ENCODE data around the gene IL20.
"Not testable (repeated sequence)": the region's sequence is repeated elsewhere in the genome, so short reads cannot be mapped to it uniquely, and the experiment has no call there.

Gene IL20

DNA sequence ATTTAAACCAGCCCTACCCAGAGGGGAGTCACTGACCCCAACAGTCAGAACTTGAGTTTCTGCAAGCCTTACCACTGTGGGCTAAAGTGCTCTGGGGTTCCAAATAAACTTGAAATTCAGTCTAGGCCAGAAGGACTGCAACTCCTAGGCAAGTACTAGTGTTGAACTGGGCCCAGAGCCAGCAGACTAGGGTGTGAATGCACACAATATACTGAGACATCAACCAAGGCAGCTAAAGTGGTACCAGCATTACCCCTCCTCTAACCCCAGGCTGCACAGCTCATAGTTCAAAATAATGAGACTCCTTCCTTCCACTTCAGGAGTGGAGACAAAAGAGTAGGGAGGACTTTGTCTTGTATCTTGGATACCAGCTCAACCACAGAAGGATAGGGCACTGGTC is 18.9 kb upstream of the IL20 start:
- no peaks in the 10 kb centered on the region for H3K27me3 ChIP-seq (ENCODE audit: control insufficient read depth, insufficient read depth, low read length)
- no peaks in the 10 kb centered on the region for H3K4me1 ChIP-seq (ENCODE audit: control insufficient read depth, low read depth, low read length)

DNA sequence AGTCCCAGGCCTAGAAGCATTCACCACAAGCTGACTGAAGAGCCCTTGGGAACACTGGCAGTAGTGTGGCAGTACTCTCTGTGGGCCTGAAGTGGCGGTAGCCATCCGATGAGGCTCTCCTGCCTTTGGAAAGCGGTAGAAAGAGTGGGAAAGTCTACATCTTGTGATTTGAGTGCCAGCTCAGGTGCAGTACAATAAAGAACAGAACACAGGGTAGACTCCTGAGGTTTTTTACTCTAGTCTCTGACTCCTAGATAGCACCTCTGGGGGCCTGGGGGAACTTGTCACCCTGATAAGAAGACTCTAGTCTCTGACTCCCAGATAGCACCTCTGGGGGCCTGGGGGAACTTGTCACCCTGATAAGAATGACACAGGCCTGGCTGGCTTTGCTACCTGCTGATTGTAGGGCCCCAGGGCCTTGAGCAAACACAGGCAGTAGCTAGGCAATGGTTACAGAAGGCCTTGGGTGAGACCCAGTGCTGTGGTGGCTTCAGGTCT is 18.0 kb upstream of the IL20 start:
- H3K27ac ChIP-seq (ENCODE audit: low read length): no peak overlapping the region
- H3K36me3 ChIP-seq (ENCODE audit: control insufficient read depth, low read depth, low read length): no peaks in the 10 kb centered on the region
- no peaks in the 10 kb centered on the region for H3K4me1 ChIP-seq (ENCODE audit: control insufficient read depth, low read depth, low read length)
- no peaks in the 10 kb centered on the region for H3K27me3 ChIP-seq (ENCODE audit: control insufficient read depth, insufficient read depth, low read length)
- no peak overlapping the region for H3K9ac ChIP-seq (ENCODE audit: low read length)
- H3K9me3 ChIP-seq (ENCODE audit: control insufficient read depth, low read depth, low read length): no peaks in the 10 kb centered on the region
- H3K4me3 ChIP-seq (ENCODE audit: low read length): no peak overlapping the region

More for the DNA sequence above, 18.9 kb upstream of the IL20 start:
- no peak overlapping the region for H3K9ac ChIP-seq (ENCODE audit: low read length)
- no peak overlapping the region for H3K4me3 ChIP-seq (ENCODE audit: low read length)
- no peaks in the 10 kb centered on the region for H3K36me3 ChIP-seq (ENCODE audit: control insufficient read depth, low read depth, low read length)
- no peaks in the 10 kb centered on the region for H3K9me3 ChIP-seq (ENCODE audit: control insufficient read depth, low read depth, low read length)
- H3K27ac ChIP-seq (ENCODE audit: low read length): no peak overlapping the region

DNA sequence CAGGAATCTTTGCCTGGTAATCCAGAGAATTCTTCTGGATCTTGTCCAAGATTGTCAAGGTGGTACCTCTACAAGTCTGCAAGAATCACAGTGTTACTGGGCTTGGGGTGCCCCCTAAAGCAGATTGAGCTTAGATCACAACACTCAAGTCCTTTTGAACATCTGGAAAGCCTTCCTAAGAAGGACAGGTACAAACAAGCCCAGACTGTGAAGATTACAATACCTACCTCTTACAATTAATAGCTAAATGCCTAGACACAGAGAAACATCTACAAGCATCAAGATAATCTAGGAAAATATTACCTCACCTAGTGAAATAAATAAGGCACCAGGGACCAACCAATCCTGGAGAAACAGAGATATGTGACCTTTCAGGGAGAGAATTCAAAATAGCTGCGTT is 17.5 kb upstream of the IL20 start:
- H3K4me3 ChIP-seq (ENCODE audit: low read length): no peak overlapping the region
- no peaks in the 10 kb centered on the region for H3K9me3 ChIP-seq (ENCODE audit: control insufficient read depth, low read depth, low read length)
- no peaks in the 10 kb centered on the region for H3K36me3 ChIP-seq (ENCODE audit: control insufficient read depth, low read depth, low read length)
- no peaks in the 10 kb centered on the region for H3K4me1 ChIP-seq (ENCODE audit: control insufficient read depth, low read depth, low read length)
- no peak overlapping the region for H3K27ac ChIP-seq (ENCODE audit: low read length)
- H3K9ac ChIP-seq (ENCODE audit: low read length): no peak overlapping the region
- no peaks in the 10 kb centered on the region for H3K27me3 ChIP-seq (ENCODE audit: control insufficient read depth, insufficient read depth, low read length)

DNA sequence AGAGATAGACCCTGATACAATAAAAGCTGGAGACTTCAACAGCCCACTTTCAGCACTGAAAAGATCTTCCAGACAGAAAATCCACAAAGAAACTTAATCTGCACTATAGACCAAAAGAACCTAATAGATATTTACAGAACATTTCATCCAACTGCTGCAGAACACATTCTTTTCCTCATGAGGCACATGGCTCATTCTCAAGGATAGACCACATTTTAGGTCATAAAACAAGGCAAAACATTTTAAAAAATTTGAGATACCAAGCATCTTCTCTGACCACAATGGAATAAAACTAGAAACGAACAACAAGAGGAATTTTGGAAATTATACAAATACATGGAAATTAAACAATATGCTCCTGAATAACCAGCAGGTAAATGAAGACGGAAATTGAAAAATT is 15.0 kb upstream of the IL20 start:
- Histone ChIP-seq H3K4me1 (ENCODE audit: control insufficient read depth, low read depth, low read length) (no peaks in the 10 kb centered on the region), H3K27ac (ENCODE audit: low read length) (no peak overlapping the region), H3K9me3 (ENCODE audit: control insufficient read depth, low read depth, low read length) (no peaks in the 10 kb centered on the region), H3K4me3 (ENCODE audit: low read length) (no peak overlapping the region), H3K9ac (ENCODE audit: low read length) (no peak overlapping the region), H3K36me3 (ENCODE audit: control insufficient read depth, low read depth, low read length) (no peaks in the 10 kb centered on the region), H3K27me3 (ENCODE audit: control insufficient read depth, insufficient read depth, low read length) (no peaks in the 10 kb centered on the region)

DNA sequence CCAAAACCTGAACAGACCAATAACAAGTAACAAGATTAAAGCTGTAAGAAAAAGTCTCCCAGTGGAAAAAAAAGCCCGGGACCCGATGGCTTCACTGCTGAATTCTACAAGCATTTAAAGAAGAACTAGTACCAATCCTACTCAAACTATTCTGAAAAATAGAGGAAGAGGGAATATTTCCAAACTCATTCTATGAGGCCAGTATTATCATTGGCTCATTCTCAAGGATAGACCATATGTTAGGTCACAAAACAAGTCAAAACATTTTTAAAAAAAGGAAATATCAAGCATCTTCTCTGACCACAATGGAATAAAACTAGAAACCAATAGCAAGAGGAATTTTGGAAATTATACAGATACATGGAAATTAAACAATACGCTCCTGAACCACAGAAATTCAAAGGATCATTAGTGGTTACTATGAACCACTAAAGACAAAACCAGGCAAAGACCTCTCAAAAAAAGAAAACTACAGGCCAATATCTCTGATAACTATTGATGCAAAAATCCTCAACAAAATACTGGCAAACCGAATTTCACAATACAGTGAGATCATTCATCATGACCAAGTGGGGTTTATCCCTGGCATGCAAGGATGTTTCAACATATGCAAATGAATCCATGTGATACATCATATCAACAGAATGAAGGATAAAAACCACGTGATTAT is 13.9 kb upstream of the IL20 start:
- H3K9ac ChIP-seq (ENCODE audit: low read length): no peak overlapping the region
- H3K27ac ChIP-seq (ENCODE audit: low read length): no peak overlapping the region
- H3K36me3 ChIP-seq (ENCODE audit: control insufficient read depth, low read depth, low read length): no peaks in the 10 kb centered on the region
- no peaks in the 10 kb centered on the region for H3K9me3 ChIP-seq (ENCODE audit: control insufficient read depth, low read depth, low read length)
- H3K4me1 ChIP-seq (ENCODE audit: control insufficient read depth, low read depth, low read length): no peaks in the 10 kb centered on the region
- no peaks in the 10 kb centered on the region for H3K27me3 ChIP-seq (ENCODE audit: control insufficient read depth, insufficient read depth, low read length)
- H3K4me3 ChIP-seq (ENCODE audit: low read length): no peak overlapping the region

DNA sequence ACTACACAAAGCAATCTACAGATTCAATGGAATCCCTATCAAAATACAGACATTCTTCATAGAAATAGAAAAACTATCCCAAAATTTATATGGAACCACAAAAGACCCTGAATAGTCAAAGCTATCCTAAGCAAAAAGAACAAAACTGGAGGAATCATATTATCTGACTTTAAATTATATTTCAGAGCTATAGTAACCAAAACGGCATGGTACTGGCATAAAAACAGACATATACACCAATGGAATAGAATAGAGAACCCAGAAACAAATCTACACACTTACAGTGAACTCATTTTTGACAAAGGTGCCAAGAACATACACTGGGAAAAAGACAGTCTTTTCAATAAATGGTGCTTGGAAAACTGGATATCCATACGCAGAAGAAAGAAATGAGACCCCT is 12.8 kb upstream of the IL20 start:
- H3K4me1 ChIP-seq (ENCODE audit: control insufficient read depth, low read depth, low read length); H3K27me3 ChIP-seq (ENCODE audit: control insufficient read depth, insufficient read depth, low read length); H3K27ac ChIP-seq (ENCODE audit: low read length); H3K9ac ChIP-seq (ENCODE audit: low read length); H3K4me3 ChIP-seq (ENCODE audit: low read length); H3K9me3 ChIP-seq (ENCODE audit: control insufficient read depth, low read depth, low read length); H3K36me3 ChIP-seq (ENCODE audit: control insufficient read depth, low read depth, low read length): not testable (repeated sequence)

DNA sequence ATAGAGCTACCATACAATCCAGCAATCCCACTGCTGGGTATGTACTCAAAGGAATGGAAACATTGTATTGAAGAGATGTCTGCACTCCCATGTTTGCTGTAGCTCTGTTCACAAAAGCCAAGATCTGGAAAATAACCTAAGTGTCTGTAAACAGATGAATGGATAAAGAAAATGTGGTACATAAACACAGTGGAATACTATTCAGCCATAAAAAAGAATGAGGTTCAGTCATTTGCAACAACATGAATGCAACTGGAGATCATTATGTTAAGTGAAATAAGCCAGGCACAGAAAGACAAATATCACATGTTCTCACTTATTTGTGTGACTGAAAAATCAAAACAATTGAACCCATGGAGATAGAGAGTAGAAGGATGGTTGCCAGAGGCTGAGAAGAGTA is 11.7 kb upstream of the IL20 start:
- not testable (repeated sequence) for H3K9ac ChIP-seq (ENCODE audit: low read length); H3K4me3 ChIP-seq (ENCODE audit: low read length); H3K36me3 ChIP-seq (ENCODE audit: control insufficient read depth, low read depth, low read length); H3K27ac ChIP-seq (ENCODE audit: low read length); H3K9me3 ChIP-seq (ENCODE audit: control insufficient read depth, low read depth, low read length); H3K4me1 ChIP-seq (ENCODE audit: control insufficient read depth, low read depth, low read length); H3K27me3 ChIP-seq (ENCODE audit: control insufficient read depth, insufficient read depth, low read length)

DNA sequence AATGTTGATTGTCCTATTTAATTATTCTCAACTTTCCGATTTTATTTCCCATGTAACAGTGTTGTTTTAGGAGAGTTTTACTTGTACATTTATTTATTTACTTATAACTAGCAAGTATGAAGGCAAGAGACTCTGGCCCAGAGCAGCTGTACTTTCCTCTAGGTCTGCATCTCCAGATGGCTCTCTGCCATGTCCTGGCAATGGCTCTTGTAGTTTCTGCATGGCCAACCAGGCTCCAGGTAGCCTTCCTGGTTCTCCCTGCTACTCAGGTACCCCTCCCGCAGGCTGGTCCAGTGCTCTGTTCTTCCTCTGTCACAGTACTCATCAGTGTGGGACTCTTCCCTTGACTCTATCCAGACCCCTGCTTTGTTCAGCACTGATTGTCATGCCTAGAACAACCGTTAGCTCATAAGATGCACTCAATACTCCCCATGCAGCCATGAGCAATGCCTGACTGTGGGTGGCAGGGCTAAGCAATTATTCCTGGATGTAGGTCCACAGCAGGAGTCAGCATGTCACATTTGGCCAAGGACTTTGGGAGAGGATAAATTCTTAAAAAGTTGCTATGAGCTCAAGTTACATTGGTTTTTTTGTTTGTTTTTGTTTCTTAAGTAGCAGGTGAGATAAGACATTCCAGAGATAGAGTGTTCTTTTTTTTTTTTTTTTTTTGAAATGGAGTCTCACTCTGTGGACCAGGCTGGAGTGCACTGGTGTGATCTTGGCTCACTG is 10.9 kb upstream of the IL20 start:
- no peaks in the 10 kb centered on the region for H3K36me3 ChIP-seq (ENCODE audit: control insufficient read depth, low read depth, low read length)
- H3K9me3 ChIP-seq (ENCODE audit: control insufficient read depth, low read depth, low read length): no peaks in the 10 kb centered on the region
- no peaks in the 10 kb centered on the region for H3K4me1 ChIP-seq (ENCODE audit: control insufficient read depth, low read depth, low read length)
- no peak overlapping the region for H3K4me3 ChIP-seq (ENCODE audit: low read length)
- no peak overlapping the region for H3K9ac ChIP-seq (ENCODE audit: low read length)
- H3K27me3 ChIP-seq (ENCODE audit: control insufficient read depth, insufficient read depth, low read length): no peaks in the 10 kb centered on the region
- H3K27ac ChIP-seq (ENCODE audit: low read length): no peak overlapping the region

DNA sequence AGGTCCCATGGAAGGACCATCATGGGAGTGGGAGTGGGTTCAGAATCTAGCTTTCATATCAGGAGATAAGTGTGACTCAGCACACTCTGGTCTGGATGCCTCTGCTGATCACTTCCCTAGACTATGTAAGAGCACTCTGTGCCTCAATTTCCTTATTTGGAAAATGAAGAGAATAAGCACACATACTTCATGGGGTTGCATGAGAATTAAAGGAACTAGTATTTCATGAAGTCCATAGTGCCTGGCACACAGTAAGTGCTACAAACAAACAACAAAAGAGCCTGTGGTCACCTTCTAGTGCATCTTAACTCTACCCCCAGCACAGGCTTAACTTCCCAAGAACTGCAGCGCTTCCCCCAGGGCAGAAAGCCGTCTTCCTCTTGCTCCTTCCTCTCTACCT is 9.6 kb upstream of the IL20 start:
- Histone ChIP-seq H3K9me3 (ENCODE audit: control insufficient read depth, low read depth, low read length) (no peaks in the 10 kb centered on the region), H3K9ac (ENCODE audit: low read length) (no peak overlapping the region), H3K27ac (ENCODE audit: low read length) (no peak overlapping the region), H3K4me3 (ENCODE audit: low read length) (no peak overlapping the region), H3K27me3 (ENCODE audit: control insufficient read depth, insufficient read depth, low read length) (no peaks in the 10 kb centered on the region), H3K4me1 (ENCODE audit: control insufficient read depth, low read depth, low read length) (no peaks in the 10 kb centered on the region), H3K36me3 (ENCODE audit: control insufficient read depth, low read depth, low read length) (no peaks in the 10 kb centered on the region)

DNA sequence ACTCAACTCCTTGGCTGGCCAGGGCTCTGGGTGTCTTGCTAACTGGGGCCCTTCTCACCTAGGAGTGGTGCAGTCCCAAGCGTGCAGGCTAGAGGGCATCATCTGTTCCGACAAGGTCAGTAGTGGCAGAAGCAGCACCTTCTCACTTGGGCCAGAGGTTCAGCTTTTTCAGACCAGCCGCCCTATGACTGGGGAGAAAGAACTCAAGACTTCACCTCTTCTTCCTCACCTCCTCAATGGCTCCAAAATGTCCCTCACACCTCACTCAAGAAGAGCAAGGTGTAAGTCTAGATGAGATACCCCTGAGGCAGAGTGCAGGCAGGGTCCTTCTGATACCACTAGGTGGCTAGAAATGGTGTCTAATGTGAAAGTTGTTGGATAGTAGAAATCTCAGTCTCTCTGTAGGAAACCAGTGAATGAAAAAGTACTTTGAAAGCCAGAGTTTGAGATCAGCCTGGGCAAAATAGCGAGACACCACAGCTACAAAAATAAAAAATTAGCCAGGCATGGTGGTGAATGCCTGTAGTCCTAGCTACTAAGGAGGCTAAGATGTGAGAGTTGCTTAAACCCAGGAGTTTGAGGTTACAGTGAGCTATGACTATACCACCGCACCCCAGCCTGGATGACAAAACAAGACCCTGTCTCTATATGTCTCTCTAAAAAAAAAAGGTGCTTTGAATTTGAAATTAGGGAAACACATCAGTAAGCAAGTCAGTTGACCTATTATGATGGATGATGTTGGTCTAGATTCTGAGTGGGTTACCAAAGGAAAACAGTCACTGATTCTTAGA is 8.6 kb upstream of the IL20 start:
- Histone ChIP-seq H3K4me3 (ENCODE audit: low read length) (no peak overlapping the region), H3K9ac (ENCODE audit: low read length) (no peak overlapping the region), H3K4me1 (ENCODE audit: control insufficient read depth, low read depth, low read length) (no peaks in the 10 kb centered on the region), H3K36me3 (ENCODE audit: control insufficient read depth, low read depth, low read length) (no peaks in the 10 kb centered on the region), H3K27me3 (ENCODE audit: control insufficient read depth, insufficient read depth, low read length) (no peaks in the 10 kb centered on the region), H3K9me3 (ENCODE audit: control insufficient read depth, low read depth, low read length) (no peaks in the 10 kb centered on the region), H3K27ac (ENCODE audit: low read length) (no peak overlapping the region)

DNA sequence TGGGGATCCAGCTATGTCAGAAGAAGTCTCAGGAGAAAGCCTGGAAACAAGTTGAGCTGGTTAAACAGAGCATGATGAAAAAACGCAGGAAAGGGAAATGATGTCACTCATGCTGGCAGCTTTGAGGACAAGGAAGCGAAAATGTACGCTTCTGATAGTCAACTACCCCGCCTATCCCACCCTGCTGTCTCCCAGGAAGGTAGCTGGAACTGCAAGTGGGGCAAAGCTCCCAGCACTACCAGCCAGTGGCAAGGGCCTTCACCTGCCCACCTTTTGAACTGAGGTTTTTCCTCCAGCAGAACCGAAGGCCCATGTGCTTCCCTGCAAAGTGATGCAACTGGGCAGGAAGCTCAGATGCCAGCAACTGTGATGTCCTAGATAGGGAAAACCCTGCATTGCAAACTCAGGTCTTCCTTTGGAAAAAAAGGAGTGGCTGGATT is 6.3 kb upstream of the IL20 start:
- Histone ChIP-seq H3K4me1 (ENCODE audit: control insufficient read depth, low read depth, low read length) (no peaks in the 10 kb centered on the region), H3K27ac (ENCODE audit: low read length) (no peak overlapping the region), H3K4me3 (ENCODE audit: low read length) (no peak overlapping the region), H3K27me3 (ENCODE audit: control insufficient read depth, insufficient read depth, low read length) (no peaks in the 10 kb centered on the region), H3K36me3 (ENCODE audit: control insufficient read depth, low read depth, low read length) (no peaks in the 10 kb centered on the region), H3K9me3 (ENCODE audit: control insufficient read depth, low read depth, low read length) (no peaks in the 10 kb centered on the region), H3K9ac (ENCODE audit: low read length) (no peak overlapping the region)
